Measurements from ENCODE around the gene RSRP1. TPM values are rescaled to one million over a fixed set of nuclear protein-coding genes. Genes with fewer than 3 reads are reported as not detected.
A peak's percentile ranks its signal among the peaks of the same experiment; 100 is the strongest.

The RSRP1 gene
- polyA plus RNA-seq, 2 of the 4 experiments (the other 2 are of a cell fraction), result 34.5 to 50.6 TPM

DNA sequence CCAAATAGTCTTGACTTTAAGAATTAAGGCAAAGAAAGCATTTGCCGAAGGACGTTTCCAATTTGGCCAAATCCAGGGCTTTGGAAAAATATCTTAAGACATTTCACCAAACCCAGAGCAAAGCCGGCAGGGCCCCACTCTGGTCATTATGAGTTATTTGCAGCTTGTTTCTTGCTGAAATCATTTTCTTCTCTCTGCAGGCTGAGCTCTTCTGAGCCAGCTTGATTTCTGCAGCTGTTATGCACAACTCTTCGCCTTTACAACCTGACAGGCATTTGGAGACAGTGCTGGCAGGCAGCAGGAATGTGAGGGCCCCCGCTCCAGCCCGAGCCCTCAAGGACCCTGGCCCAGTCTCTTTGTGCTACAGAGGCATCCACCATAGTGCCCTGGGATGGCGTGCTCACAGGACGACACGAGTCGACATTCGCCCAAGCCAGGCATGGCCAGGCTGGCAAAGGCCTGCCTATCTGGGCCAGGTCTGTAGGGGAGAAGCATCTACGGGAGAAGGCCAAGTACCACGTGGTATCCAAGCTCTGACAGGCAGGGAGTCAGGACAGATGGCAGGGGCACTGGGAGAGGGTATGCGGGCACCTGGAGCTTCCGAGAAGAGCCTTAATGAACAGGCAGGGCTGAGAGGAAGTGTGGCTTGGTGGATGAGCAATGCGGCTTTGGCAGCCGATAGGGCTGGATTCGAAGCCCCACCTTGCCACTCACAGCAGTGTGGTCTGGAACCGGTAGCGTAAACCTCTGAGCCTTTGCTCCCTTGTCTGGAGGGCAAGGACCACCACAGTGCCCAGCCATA, 47.2 kb downstream of the RSRP1 start:
- no peak overlapping the region for H3K4me3 ChIP-seq
- H3K27ac ChIP-seq, result no peak overlapping the region
- TF ChIP-seq RAD21 (conservative IDR thresholded peaks at IDR 0.05 in 1 of 2, IDR thresholded peaks at IDR 0.05 in 1 of 2) (no peak), MAFK (IDR thresholded peaks at IDR 0.05; ENCODE audit: partially characterized antibody) (no peak), ZC3H11A (IDR thresholded peaks at IDR 0.05) (no peak), EHF (CRISPR knock-in tag; IDR thresholded peaks at IDR 0.05) (no peak), NFE2L2 (conservative IDR thresholded peaks at IDR 0.05; ENCODE audit: low read length) (no peak), RNF2 (IDR thresholded peaks at IDR 0.05; ENCODE audit: borderline replicate concordance, low read depth) (no peak), CHD4 (IDR thresholded peaks at IDR 0.05; ENCODE audit: borderline replicate concordance) (no peak), SREBF2 (IDR thresholded peaks at IDR 0.05) (no peak)
- WGBS (ENCODE audit: missing lambda C conversion rate), result 83% methylated on average over 12 of the region's 20 CpGs
- ChIA-PET CTCF (interaction anchor here (1.1 kb wide), 1 partner anchor 352 kb away, joined by 4 read pairs; no protein-coding TSS in a partner anchor), POLR2A (no interaction called here)
- H3K4me2 ChIP-seq, result no peak overlapping the region
- FAIRE-seq (no peak), ATAC-seq (no peak), DNase-seq (ENCODE audit: low read depth in 1 of 2, low spot score in 1 of 2) (no peak)
- no peaks in the 10 kb centered on the region for H3K9me3 ChIP-seq
- no peaks in the 10 kb centered on the region for H3K4me1 ChIP-seq

DNA sequence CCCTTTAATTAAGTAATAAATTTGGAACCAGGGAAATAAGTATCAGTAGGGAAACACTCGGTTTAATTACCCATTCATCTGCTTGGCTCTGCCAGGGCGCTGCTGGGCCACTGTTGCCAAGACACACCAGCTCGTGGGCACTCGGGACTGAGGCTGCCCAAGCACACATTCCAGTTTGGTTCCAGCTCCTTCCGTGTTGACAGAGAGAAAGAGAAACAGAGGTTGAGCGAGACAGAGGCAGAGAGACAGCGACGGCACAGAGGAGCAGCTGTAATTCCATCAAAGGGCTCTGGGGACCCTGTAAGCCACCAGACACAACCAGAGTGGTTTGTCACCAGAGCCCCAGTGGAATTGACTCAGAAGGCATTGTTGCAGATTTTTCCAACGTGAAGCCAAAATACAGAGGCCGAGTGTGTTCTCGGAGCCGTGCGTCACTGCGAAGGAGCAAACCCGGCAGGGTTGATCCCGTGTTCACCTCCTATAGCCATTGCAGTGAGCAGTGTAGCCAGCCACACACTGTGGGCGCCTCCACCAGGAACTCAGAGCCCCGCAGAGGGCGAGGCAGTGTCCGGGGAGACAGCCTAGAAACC, 48.5 kb downstream of the RSRP1 start:
- Histone ChIP-seq H3K4me2 (no peak overlapping the region), H3K4me1 (no peaks in the 10 kb centered on the region), H3K9me3 (no peaks in the 10 kb centered on the region), H3K27ac (no peak overlapping the region), H3K4me3 (no peak overlapping the region)
- WGBS (ENCODE audit: missing lambda C conversion rate), result 70% methylated on average over 17 of the region's 20 CpGs
- TF ChIP-seq, protein P1, sequence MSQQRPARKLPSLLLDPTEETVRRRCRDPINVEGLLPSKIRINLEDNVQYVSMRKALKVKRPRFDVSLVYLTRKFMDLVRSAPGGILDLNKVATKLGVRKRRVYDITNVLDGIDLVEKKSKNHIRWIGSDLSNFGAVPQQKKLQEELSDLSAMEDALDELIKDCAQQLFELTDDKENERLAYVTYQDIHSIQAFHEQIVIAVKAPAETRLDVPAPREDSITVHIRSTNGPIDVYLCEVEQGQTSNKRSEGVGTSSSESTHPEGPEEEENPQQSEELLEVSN (IDR thresholded peaks at IDR 0.05; ENCODE audit: borderline replicate concordance, low read depth), result no peak
- no peak for TF ChIP-seq TFCP2L1 (CRISPR knock-in tag; IDR thresholded peaks at IDR 0.05)
- no peak for TF ChIP-seq MYC (IDR thresholded peaks at IDR 0.05; ENCODE audit: borderline replicate concordance, low read length)
- ChIA-PET CTCF (interaction anchor here (1.0 to 1.1 kb wide), 2 partner anchors 349 to 350 kb away, joined by 3 read pairs; no protein-coding TSS in a partner anchor), POLR2A (no interaction called here)
- ATAC-seq (peak; percentile 47 to 52; a peak in 3 of 6 replicates), FAIRE-seq (no peak), DNase-seq (ENCODE audit: low read depth in 1 of 2, low spot score in 1 of 2) (no peak)

DNA sequence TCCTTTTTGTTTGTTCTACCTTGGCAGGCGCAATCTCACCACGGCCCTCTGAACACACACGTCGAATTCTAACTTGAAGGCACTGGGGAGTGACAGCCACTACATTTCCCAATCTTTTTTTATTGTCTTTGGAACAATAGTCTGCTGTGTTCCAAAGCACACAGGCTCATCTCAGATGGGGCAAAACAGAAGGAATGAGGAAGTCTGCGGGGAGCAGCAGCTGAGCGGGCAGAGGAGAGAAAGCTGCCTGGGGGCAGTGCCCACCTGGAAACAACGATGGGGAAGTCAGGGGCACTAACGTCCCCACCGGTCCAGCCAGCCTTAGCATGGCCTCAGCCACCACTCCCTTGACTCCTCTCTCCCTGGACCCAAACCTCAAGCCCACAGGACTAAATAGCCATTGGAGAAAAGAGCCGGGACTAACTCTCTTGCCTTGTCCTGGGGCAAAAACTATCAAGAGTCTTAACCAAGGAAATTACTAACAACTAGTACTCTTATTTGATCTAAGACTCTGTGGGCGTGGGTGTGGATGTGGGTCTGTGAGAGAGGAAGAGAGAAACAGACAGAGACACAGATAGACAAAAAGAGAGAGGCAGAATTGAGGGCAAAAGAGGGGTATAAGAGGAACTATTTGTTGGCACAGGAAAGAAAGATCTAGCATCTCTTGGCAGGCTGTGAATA, 49.1 kb downstream of the RSRP1 start:
- POLR2A ChIA-PET, result no interaction called here

More for the DNA sequence above, 49.1 kb downstream of the RSRP1 start:
- no peak for DNase-seq (ENCODE audit: low read depth in 1 of 2, low spot score in 1 of 2)
- 55% methylated on average over 11 of the region's 11 CpGs for WGBS (ENCODE audit: missing lambda C conversion rate)
- no peak for FAIRE-seq
- Histone ChIP-seq H3K4me3 (no peak overlapping the region), H3K27ac (no peak overlapping the region), H3K4me2 (no peak overlapping the region), H3K4me1 (no peaks in the 10 kb centered on the region), H3K9me3 (no peaks in the 10 kb centered on the region)
- CTCF ChIA-PET, result interaction anchor here (1.0 to 1.7 kb wide), 3 partner anchors 349 to 350 kb away, joined by 3 to 5 read pairs (median 3); no protein-coding TSS in a partner anchor
- ATAC-seq, result no peak
- TF ChIP-seq RNF2 (IDR thresholded peaks at IDR 0.05; ENCODE audit: borderline replicate concordance, low read depth) (no peak), NPAS2 (CRISPR knock-in tag; IDR thresholded peaks at IDR 0.05; ENCODE audit: borderline replicate concordance) (no peak), HDAC2 (IDR thresholded peaks at IDR 0.05) (no peak), EHF (CRISPR knock-in tag; IDR thresholded peaks at IDR 0.05) (no peak), ESRRA (IDR thresholded peaks at IDR 0.05; ENCODE audit: borderline replicate concordance, low read length) (no peak), RFX5 (IDR thresholded peaks at IDR 0.05) (no peak), RARB (CRISPR knock-in tag; IDR thresholded peaks at IDR 0.05) (no peak), BHLHE40 (IDR thresholded peaks at IDR 0.05; ENCODE audit: low read depth, low read length) (no peak), MAFK (IDR thresholded peaks at IDR 0.05; ENCODE audit: partially characterized antibody) (no peak), HEYL (CRISPR knock-in tag; IDR thresholded peaks at IDR 0.05) (no peak)
- TF ChIP-seq, protein P2, sequence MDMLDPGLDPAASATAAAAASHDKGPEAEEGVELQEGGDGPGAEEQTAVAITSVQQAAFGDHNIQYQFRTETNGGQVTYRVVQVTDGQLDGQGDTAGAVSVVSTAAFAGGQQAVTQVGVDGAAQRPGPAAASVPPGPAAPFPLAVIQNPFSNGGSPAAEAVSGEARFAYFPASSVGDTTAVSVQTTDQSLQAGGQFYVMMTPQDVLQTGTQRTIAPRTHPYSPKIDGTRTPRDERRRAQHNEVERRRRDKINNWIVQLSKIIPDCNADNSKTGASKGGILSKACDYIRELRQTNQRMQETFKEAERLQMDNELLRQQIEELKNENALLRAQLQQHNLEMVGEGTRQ (IDR thresholded peaks at IDR 0.05), result no peak
- TF ChIP-seq, protein P3, sequence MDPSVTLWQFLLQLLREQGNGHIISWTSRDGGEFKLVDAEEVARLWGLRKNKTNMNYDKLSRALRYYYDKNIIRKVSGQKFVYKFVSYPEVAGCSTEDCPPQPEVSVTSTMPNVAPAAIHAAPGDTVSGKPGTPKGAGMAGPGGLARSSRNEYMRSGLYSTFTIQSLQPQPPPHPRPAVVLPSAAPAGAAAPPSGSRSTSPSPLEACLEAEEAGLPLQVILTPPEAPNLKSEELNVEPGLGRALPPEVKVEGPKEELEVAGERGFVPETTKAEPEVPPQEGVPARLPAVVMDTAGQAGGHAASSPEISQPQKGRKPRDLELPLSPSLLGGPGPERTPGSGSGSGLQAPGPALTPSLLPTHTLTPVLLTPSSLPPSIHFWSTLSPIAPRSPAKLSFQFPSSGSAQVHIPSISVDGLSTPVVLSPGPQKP (IDR thresholded peaks at IDR 0.05; ENCODE audit: low read depth, low read length), result no peak
- TF ChIP-seq, protein P4, sequence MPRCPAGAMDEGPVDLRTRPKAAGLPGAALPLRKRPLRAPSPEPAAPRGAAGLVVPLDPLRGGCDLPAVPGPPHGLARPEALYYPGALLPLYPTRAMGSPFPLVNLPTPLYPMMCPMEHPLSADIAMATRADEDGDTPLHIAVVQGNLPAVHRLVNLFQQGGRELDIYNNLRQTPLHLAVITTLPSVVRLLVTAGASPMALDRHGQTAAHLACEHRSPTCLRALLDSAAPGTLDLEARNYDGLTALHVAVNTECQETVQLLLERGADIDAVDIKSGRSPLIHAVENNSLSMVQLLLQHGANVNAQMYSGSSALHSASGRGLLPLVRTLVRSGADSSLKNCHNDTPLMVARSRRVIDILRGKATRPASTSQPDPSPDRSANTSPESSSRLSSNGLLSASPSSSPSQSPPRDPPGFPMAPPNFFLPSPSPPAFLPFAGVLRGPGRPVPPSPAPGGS (IDR thresholded peaks at IDR 0.05), result no peak
